ENCODE results near the gene CCDC7. TPM values are rescaled to one million over a fixed set of nuclear protein-coding genes. Genes with fewer than 3 reads are reported as not detected.

Gene CCDC7
- total RNA-seq, 1 experiment from 2014 or later, result 6.9 TPM

DNA sequence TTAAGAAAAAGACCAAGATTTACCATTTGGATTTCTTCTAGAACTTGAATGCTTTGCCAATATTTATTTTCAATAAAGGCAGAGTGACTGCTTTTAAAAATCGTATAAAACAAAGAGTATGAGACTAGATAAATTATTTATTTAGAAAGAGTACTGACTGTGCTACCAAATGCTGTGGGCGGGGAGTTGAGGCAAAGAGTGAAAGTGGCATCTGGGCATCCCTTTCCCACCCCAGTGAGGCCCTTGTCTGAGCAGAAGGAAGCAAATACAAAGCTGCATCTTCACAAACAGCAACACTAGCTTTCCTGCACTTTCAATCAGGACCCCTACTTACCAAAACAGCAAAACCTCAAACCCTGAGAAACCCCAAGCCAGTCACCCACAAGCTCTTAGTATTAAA lies 477.2 kb downstream of the CCDC7 start:
- Histone ChIP-seq H3K4me1 (replicated peaks; ENCODE audit: insufficient read depth) (no peaks in the 10 kb centered on the region), H3K4me2 (no peak overlapping the region), H3K27ac (no peak overlapping the region), H3K9me2 (ENCODE audit: insufficient read depth) (no peaks in the 10 kb centered on the region), H2AFZ (no peak overlapping the region), H3F3A (ENCODE audit: insufficient read depth, low read depth) (peaks cover 17% of the 10 kb centered on the region; the same call in 1 of the 2 replicates), H3K27me3 (ENCODE audit: insufficient read depth, low read depth) (no peaks in the 10 kb centered on the region), H3K36me3 (ENCODE audit: low read depth) (peaks cover 74% of the 10 kb centered on the region), H3K79me2 (ENCODE audit: low read depth) (0 out of 2 replicates have a peak, but pooled peaks cover 3% of the 10 kb centered on the region), H3K4me3 (no peak overlapping the region), H4K20me1 (ENCODE audit: insufficient read depth) (0 out of 2 replicates have a peak, but pooled peaks cover 4% of the 10 kb centered on the region), H3K9me3 (ENCODE audit: insufficient read depth, low read depth) (no peaks in the 10 kb centered on the region)
- BruUV-seq (replicated peaks), result no TSS peak
- TF ChIP-seq EZH2 (IDR thresholded peaks at IDR 0.05; ENCODE audit: low read depth), result no peak
- TF ChIP-seq, protein P1, sequence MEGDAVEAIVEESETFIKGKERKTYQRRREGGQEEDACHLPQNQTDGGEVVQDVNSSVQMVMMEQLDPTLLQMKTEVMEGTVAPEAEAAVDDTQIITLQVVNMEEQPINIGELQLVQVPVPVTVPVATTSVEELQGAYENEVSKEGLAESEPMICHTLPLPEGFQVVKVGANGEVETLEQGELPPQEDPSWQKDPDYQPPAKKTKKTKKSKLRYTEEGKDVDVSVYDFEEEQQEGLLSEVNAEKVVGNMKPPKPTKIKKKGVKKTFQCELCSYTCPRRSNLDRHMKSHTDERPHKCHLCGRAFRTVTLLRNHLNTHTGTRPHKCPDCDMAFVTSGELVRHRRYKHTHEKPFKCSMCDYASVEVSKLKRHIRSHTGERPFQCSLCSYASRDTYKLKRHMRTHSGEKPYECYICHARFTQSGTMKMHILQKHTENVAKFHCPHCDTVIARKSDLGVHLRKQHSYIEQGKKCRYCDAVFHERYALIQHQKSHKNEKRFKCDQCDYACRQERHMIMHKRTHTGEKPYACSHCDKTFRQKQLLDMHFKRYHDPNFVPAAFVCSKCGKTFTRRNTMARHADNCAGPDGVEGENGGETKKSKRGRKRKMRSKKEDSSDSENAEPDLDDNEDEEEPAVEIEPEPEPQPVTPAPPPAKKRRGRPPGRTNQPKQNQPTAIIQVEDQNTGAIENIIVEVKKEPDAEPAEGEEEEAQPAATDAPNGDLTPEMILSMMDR (conservative IDR thresholded peaks at IDR 0.05), result no peak
- intact Hi-C loops (cut with micrococcal nuclease; ENCODE audit: unreplicated experiment), result no loop called here
- CTCF ChIA-PET, result no interaction called here
- POLR2A ChIA-PET (ENCODE audit: unreplicated experiment), result no interaction called here
- no peak for DNase-seq

- BruUV-seq (replicated peaks), result no TSS peak
- intact Hi-C loops (cut with micrococcal nuclease; ENCODE audit: unreplicated experiment), result no loop called here
- H3K27ac ChIP-seq, result no peak overlapping the region
- H2AFZ ChIP-seq, result no peak overlapping the region
- ChIA-PET POLR2A (ENCODE audit: unreplicated experiment) (no interaction called here), CTCF (no interaction called here)
- H3K9me2 ChIP-seq (ENCODE audit: insufficient read depth), result no peaks in the 10 kb centered on the region
- H3K36me3 ChIP-seq (ENCODE audit: low read depth), result peaks cover 70% of the 10 kb centered on the region
- no peaks in the 10 kb centered on the region for H3K4me1 ChIP-seq (replicated peaks; ENCODE audit: insufficient read depth)
- peaks cover 17% of the 10 kb centered on the region; the same call in 1 of the 2 replicates for H3F3A ChIP-seq (ENCODE audit: insufficient read depth, low read depth)
- no peak overlapping the region for H3K4me3 ChIP-seq
- peaks cover 5% of the 10 kb centered on the region; the same call in 1 of the 2 replicates for H3K79me2 ChIP-seq (ENCODE audit: low read depth)
- no peak for TF ChIP-seq EZH2 (IDR thresholded peaks at IDR 0.05; ENCODE audit: low read depth)
- TF ChIP-seq, protein P1 (conservative IDR thresholded peaks at IDR 0.05), result no peak
- H3K9me3 ChIP-seq (ENCODE audit: insufficient read depth, low read depth), result no peaks in the 10 kb centered on the region
- no peak for DNase-seq
- 0 out of 2 replicates have a peak, but pooled peaks cover 4% of the 10 kb centered on the region for H4K20me1 ChIP-seq (ENCODE audit: insufficient read depth)
- H3K27me3 ChIP-seq (ENCODE audit: insufficient read depth, low read depth), result no peaks in the 10 kb centered on the region
- H3K4me2 ChIP-seq, result no peak overlapping the region
These were observed 477.9 kb downstream of the CCDC7 start for GRCh38 chr10:32923849-32924248.

Other genes with a start within 250 kb of the CCDC7 start
- 21.5 and 23.4 TPM in 2 replicates for gene EPC1, start 99.0 kb upstream of the CCDC7 start, total RNA-seq (2021)